Astrocyte (in vitro differentiated cells and primary cell): ENCODE results near the gene CRYGN.

Experiments
- CTCF ChIP-seq: IDR thresholded peaks from 2 replicates; pipeline ENCODE4 v1.5.1; 2011; ENCODE audit warnings: low read depth, mild to moderate bottlenecking, inconsistent platforms, low read length, moderate library complexity; ENCODE audit not compliant: insufficient read depth
- EZH2 ChIP-seq: IDR thresholded peaks from 2 replicates; pipeline ENCODE4 v1.6.1; 2012; ENCODE audit warnings: mild to moderate bottlenecking, low read length, inconsistent platforms; ENCODE audit not compliant: insufficient read depth

DNA sequence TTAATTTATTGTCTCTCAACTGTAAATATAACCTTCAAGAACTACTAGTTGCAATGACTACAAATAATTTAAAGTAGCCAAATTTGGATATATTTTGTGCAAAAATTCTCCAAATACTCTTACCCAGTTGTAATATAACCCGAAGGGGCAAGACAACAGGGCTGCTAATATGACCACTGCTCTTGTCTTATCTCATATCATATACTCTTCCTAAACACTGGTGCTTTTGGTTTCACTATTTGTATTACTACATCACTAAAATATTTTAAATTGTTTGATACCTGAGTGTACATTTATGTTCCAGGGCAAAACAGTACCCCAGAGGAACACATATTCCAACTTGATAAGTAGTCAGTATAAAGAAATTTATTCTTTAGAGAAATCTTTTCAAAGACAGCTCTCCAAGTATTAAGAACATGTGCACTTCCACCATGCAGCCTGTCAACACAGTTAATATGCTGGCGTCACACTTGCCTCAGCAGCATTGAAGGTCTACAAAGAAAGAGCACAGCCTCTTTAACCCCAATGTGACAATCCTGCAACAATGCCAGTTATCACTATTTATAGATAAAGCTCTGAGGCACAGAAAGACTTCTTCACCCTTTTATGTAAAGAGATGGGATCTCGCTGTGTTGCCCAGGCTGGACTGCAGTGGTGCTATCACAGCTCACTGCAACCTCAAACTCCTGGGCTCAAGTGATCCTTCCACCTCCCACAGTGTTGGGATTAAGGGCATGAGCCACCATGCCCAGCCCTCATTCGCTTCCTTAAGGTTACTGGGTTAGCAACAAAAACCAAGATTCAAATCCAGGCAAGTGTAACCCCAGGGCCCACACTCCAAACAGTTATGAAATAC lies 41.9 kb upstream of the CRYGN start:
- TF ChIP-seq CTCF, result no peak
- TF ChIP-seq EZH2, result no peak
